ENCODE results near the gene ZNF766.
"Not testable (repeated sequence)": the region's sequence is repeated elsewhere in the genome, so short reads cannot be mapped to it uniquely, and the experiment has no call there.

Gene ZNF766

DNA sequence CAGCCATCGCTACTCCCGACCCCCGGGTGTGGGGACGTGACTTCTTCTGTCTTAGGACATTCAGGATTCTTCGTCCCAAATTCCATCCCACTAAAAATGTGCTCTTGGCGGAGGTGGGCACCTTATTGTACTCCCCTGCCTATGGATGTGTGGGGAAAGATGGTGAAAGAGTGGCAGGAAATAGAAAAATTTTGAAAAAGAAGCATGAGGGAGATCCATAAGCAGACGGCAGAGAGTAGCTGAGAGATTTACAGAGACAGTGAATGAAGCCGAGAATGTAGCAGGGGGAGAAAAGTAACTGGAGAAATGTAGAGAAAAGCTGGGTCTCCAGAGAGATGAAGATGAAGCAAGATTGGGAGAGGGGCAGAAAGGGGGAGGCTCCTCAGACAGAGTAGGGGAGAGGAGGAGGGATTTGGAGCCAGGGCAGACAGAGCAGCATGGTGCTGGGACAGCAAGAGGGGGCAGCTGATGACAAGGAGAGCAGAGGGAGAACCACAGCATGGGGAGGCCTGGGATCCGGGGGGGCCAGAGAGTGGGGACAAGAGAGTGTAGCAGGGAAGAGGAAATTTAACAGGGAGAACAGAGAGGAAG is 67.5 kb downstream of the ZNF766 start:
- Histone ChIP-seq H3K4me1 (ENCODE audit: insufficient read depth, low read length) (peaks cover 5% of the 10 kb centered on the region; the same call in 1 of the 2 replicates), H3K27me3 (ENCODE audit: insufficient read depth, low read length) (no peaks in the 10 kb centered on the region), H3K9me3 (ENCODE audit: insufficient read depth, low read depth, low read length) (peaks cover 24% of the 10 kb centered on the region), H3K9ac (ENCODE audit: low read depth, low read length) (peak overlapping the region; percentile 95), H3K4me3 (ENCODE audit: low read length) (peak overlapping the region; percentile 93), H3K36me3 (ENCODE audit: insufficient read depth, low read depth, low read length) (peaks cover 8% of the 10 kb centered on the region; the same call in 1 of the 2 replicates), H3K27ac (ENCODE audit: low read length) (peak overlapping the region; percentile 0)

DNA sequence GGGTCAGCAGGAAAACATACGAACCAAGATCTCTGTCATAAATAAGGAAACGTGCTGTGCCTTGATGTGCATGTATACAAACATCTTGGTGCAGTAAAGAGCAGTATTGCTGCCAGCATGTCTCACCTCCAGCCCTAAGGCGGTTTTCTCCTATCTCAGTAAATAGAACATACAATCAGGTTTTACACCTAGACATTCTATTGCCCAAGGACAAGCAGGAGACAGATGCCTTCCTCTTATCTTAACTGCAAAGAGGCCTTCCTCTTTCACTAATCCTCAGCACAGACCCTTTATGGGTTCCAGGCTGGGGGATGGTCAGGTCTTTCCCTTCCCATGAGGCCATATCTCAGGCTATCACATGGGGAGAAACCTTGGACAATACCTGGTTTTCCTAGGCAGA is 69.6 kb downstream of the ZNF766 start:
- not testable (repeated sequence) for H3K9ac ChIP-seq (ENCODE audit: low read depth, low read length); H3K9me3 ChIP-seq (ENCODE audit: insufficient read depth, low read depth, low read length); H3K4me3 ChIP-seq (ENCODE audit: low read length); H3K27me3 ChIP-seq (ENCODE audit: insufficient read depth, low read length); H3K27ac ChIP-seq (ENCODE audit: low read length); H3K36me3 ChIP-seq (ENCODE audit: insufficient read depth, low read depth, low read length); H3K4me1 ChIP-seq (ENCODE audit: insufficient read depth, low read length)

DNA sequence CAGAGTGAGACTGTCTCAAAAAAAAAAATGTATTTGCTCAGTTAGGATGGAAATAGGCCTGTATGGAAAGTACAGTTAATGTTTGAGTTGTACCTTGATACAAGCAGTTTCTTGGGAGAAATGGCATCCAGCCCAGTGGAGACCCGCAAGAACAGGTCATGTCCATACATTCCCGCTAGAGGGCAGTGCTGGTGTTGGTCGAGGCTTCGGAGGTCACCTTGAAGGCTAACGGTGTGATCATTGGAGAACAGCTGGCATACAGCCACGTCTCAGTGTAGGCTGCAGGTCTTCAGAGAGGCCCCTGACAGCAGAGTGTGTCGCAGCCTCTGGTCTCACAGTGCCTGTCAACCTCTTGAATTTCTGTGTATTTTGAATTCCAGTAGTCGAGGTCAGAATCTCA is 74.2 kb downstream of the ZNF766 start:
- Histone ChIP-seq H3K9ac (ENCODE audit: low read depth, low read length) (no peak overlapping the region), H3K27me3 (ENCODE audit: insufficient read depth, low read length) (no peaks in the 10 kb centered on the region), H3K4me3 (ENCODE audit: low read length) (no peak overlapping the region), H3K4me1 (ENCODE audit: insufficient read depth, low read length) (no peaks in the 10 kb centered on the region), H3K36me3 (ENCODE audit: insufficient read depth, low read depth, low read length) (peaks cover 8% of the 10 kb centered on the region), H3K9me3 (ENCODE audit: insufficient read depth, low read depth, low read length) (no peaks in the 10 kb centered on the region), H3K27ac (ENCODE audit: low read length) (no peak overlapping the region)

DNA sequence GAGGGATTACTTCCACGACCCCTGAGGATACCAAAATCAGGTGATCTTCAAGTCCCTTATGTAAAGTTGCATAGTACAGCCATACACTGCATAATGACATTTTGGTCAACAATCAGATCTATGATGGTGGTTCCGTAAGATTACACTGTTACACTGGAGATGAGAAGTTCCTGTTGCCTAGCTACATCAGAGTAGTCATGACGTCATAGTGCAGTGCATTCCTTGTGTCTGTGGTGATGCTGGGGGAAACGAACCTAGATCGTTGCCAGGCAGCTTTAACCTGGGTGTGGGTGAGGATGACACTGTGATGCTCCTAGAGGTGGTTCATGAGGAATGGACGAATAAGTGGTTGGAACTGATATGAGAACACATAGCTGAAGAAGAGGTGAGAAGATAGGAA is 75.8 kb downstream of the ZNF766 start:
- Histone ChIP-seq H3K9me3 (ENCODE audit: insufficient read depth, low read depth, low read length) (no peaks in the 10 kb centered on the region), H3K27ac (ENCODE audit: low read length) (no peak overlapping the region)

More for the DNA sequence above, 75.8 kb downstream of the ZNF766 start:
- Histone ChIP-seq H3K36me3 (ENCODE audit: insufficient read depth, low read depth, low read length) (peaks cover 8% of the 10 kb centered on the region), H3K9ac (ENCODE audit: low read depth, low read length) (no peak overlapping the region), H3K27me3 (ENCODE audit: insufficient read depth, low read length) (no peaks in the 10 kb centered on the region), H3K4me1 (ENCODE audit: insufficient read depth, low read length) (no peaks in the 10 kb centered on the region), H3K4me3 (ENCODE audit: low read length) (no peak overlapping the region)
